Measurements from ENCODE around the gene TSHZ2.

TSHZ2 gene

GRCh38 chr20:53352727-53353440 is 380.7 kb downstream of the TSHZ2 start:
- no peak for DNase-seq (ENCODE audit: low read depth in 2 of 2)
- no peak for TF ChIP-seq CTCF (IDR thresholded peaks at IDR 0.05; ENCODE audit: low read depth, low read length)
- no peak overlapping the region for H3K4me3 ChIP-seq (replicated peaks in 1 of 2; ENCODE audit: low read depth in 2 of 2, low read length in 2 of 2)

- no peak for TF ChIP-seq CTCF (IDR thresholded peaks at IDR 0.05; ENCODE audit: low read depth, low read length)
- H3K4me3 ChIP-seq (replicated peaks in 1 of 2; ENCODE audit: low read depth in 2 of 2, low read length in 2 of 2): no peak overlapping the region
- DNase-seq (ENCODE audit: low read depth in 2 of 2): no peak
These were observed 382.2 kb downstream of the TSHZ2 start for GRCh38 chr20:53354314-53354713.

GRCh38 chr20:53355790-53356189 is 383.6 kb downstream of the TSHZ2 start:
- no peak for TF ChIP-seq CTCF (IDR thresholded peaks at IDR 0.05; ENCODE audit: low read depth, low read length)

GRCh38 chr20:53359425-53359824 is 387.3 kb downstream of the TSHZ2 start:
- no peak for TF ChIP-seq CTCF (IDR thresholded peaks at IDR 0.05; ENCODE audit: low read depth, low read length)
- no peak overlapping the region for H3K4me3 ChIP-seq (replicated peaks in 1 of 2; ENCODE audit: low read depth in 2 of 2, low read length in 2 of 2)
- no peak for DNase-seq (ENCODE audit: low read depth in 2 of 2)

More at GRCh38 chr20:53355790-53356189, 383.6 kb downstream of the TSHZ2 start:
- no peak overlapping the region for H3K4me3 ChIP-seq (replicated peaks in 1 of 2; ENCODE audit: low read depth in 2 of 2, low read length in 2 of 2)
- DNase-seq (ENCODE audit: low read depth in 2 of 2): no peak

- TF ChIP-seq CTCF (IDR thresholded peaks at IDR 0.05; ENCODE audit: low read depth, low read length): no peak
- H3K4me3 ChIP-seq (replicated peaks in 1 of 2; ENCODE audit: low read depth in 2 of 2, low read length in 2 of 2): no peak overlapping the region
- no peak for DNase-seq (ENCODE audit: low read depth in 2 of 2)
These were observed 388.7 kb downstream of the TSHZ2 start for GRCh38 chr20:53360852-53361251.

GRCh38 chr20:53362736-53363135 is 390.6 kb downstream of the TSHZ2 start:
- TF ChIP-seq CTCF (IDR thresholded peaks at IDR 0.05; ENCODE audit: low read depth, low read length): no peak
- DNase-seq (ENCODE audit: low read depth in 2 of 2): no peak
- H3K4me3 ChIP-seq (replicated peaks in 1 of 2; ENCODE audit: low read depth in 2 of 2, low read length in 2 of 2): no peak overlapping the region

GRCh38 chr20:53364646-53365045 is 392.5 kb downstream of the TSHZ2 start:
- H3K4me3 ChIP-seq (replicated peaks in 1 of 2; ENCODE audit: low read depth in 2 of 2, low read length in 2 of 2): no peak overlapping the region
- no peak for DNase-seq (ENCODE audit: low read depth in 2 of 2)
- TF ChIP-seq CTCF (IDR thresholded peaks at IDR 0.05; ENCODE audit: low read depth, low read length): no peak

Measured in cardiac fibroblast (primary cell).